Loucy (cell line): ENCODE results near the gene SLC16A10.

Experiments used
- CTCF ChIP-seq: fragments of 200-600 bp; sonication (generic); conservative IDR thresholded peaks from 2 replicates; pipeline ENCODE4 v1.5.1; 2014; ENCODE audit warnings: mild to moderate bottlenecking, antibody characterized with exemption, low read length
- EZH2phosphoT487 ChIP-seq: fragments of 200-600 bp; IDR thresholded peaks from 2 replicates; pipeline ENCODE4 v1.6.1; 2018; ENCODE audit warnings: antibody characterized with exemption, mild to moderate bottlenecking, moderate library complexity, borderline replicate concordance

DNA sequence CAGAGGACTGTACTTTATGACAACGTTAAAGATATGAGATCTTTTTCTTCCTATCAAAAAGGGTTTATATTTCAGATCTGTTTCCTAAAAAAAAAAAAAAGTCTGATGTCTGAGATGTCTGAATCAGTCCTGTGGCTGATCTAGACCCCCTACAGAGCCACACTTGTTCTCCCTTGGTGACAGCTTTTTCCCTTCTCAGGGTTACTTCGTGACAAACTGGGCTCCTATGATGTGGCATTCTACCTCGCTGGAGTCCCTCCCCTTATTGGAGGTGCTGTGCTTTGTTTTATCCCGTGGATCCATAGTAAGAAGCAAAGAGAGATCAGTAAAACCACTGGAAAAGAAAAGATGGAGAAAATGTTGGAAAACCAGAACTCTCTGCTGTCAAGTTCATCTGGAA, 134.5 kb downstream of the SLC16A10 start:
- TF ChIP-seq CTCF (no peak), EZH2phosphoT487 (no peak)
